ENCODE results near the gene RPS6KA4. TPM values are rescaled to one million over a fixed set of nuclear protein-coding genes. Genes with fewer than 3 reads are reported as not detected.
A peak's percentile ranks its signal among the peaks of the same experiment; 100 is the strongest.

RPS6KA4 gene
- total and polyA plus RNA-seq, 10 donors = 18.8 to 47.5 (median 37.7) TPM

GRCh38 chr11:64361659-64362058 is 2.7 kb downstream of the RPS6KA4 start:
- Histone ChIP-seq H3K9me3 (no peaks in the 10 kb centered on the region), H3K27me3 (replicated peaks in 1 of 7) (no peaks in the 10 kb centered on the region), H3K4me3 (no peak overlapping the region), H3K36me3 (peaks cover 0 to 76% (median 59%) of the 10 kb centered on the region in 6 donors), H3K4me1 (peaks cover 27 to 59% (median 39%) of the 10 kb centered on the region in 6 donors), H3K27ac (no peak overlapping the region)
- 94 to 97% (median 95%) methylated on average over 9 to 18 of the region's 18 CpGs for WGBS, 5 donors
- TF ChIP-seq POLR2A (IDR thresholded peaks at IDR 0.05) (no peak), CTCF (IDR thresholded peaks at IDR 0.05 in 8 of 11, conservative IDR thresholded peaks at IDR 0.05 in 3 of 11) (no peak), POLR2AphosphoS5 (IDR thresholded peaks at IDR 0.05) (peak in 1 of 3 donors; percentile 14)
- intact Hi-C loops (cut with DNase I; ENCODE audit: low total_unique reads) = no loop called here
- no peak for DNase-seq

- Histone ChIP-seq H3K27me3 (replicated peaks in 1 of 7) (no peaks in the 10 kb centered on the region), H3K36me3 (peaks cover 0 to 77% (median 66%) of the 10 kb centered on the region in 6 donors), H3K27ac (no peak overlapping the region), H3K4me1 (peaks cover 27 to 52% (median 35%) of the 10 kb centered on the region in 6 donors), H3K9me3 (no peaks in the 10 kb centered on the region), H3K4me3 (no peak overlapping the region)
- DNase-seq = no peak
- WGBS, 5 donors = 93 to 98% (median 95%) methylated on average over 10 of the region's 10 CpGs
- intact Hi-C loops (cut with DNase I; ENCODE audit: low total_unique reads) = no loop called here
- TF ChIP-seq POLR2A (IDR thresholded peaks at IDR 0.05) (no peak), CTCF (IDR thresholded peaks at IDR 0.05 in 8 of 11, conservative IDR thresholded peaks at IDR 0.05 in 3 of 11) (no peak), POLR2AphosphoS5 (IDR thresholded peaks at IDR 0.05) (no peak)
Measured at GRCh38 chr11:64362339-64362738, 3.4 kb downstream of the RPS6KA4 start.

GRCh38 chr11:64364435-64364834 is 5.5 kb downstream of the RPS6KA4 start:
- peaks cover 0 to 94% (median 86%) of the 10 kb centered on the region in 6 donors for H3K36me3 ChIP-seq
- H3K27me3 ChIP-seq (replicated peaks in 1 of 7) = no peaks in the 10 kb centered on the region
- no peak for TF ChIP-seq CTCF (IDR thresholded peaks at IDR 0.05 in 8 of 11, conservative IDR thresholded peaks at IDR 0.05 in 3 of 11)
- TF ChIP-seq POLR2A (IDR thresholded peaks at IDR 0.05) = no peak
- TF ChIP-seq POLR2AphosphoS5 (IDR thresholded peaks at IDR 0.05) = no peak
- no peaks in the 10 kb centered on the region for H3K9me3 ChIP-seq
- no peak overlapping the region for H3K4me3 ChIP-seq
- intact Hi-C loops (cut with DNase I; ENCODE audit: low total_unique reads) = no loop called here
- H3K4me1 ChIP-seq = peaks cover 13 to 32% (median 17%) of the 10 kb centered on the region in 6 donors
- DNase-seq = no peak
- H3K27ac ChIP-seq = no peak overlapping the region
- WGBS, 5 donors = 68 to 75% (median 72%) methylated on average over 6 of the region's 6 CpGs

GRCh38 chr11:64364911-64365310 is 5.9 kb downstream of the RPS6KA4 start:
- H3K4me1 ChIP-seq = peaks cover 9 to 28% (median 12%) of the 10 kb centered on the region in 6 donors
- no peaks in the 10 kb centered on the region for H3K27me3 ChIP-seq (replicated peaks in 1 of 7)
- 82 to 85% (median 84%) methylated on average over 4 of the region's 4 CpGs for WGBS, 5 donors
- no peaks in the 10 kb centered on the region for H3K9me3 ChIP-seq
- TF ChIP-seq CTCF (IDR thresholded peaks at IDR 0.05 in 8 of 11, conservative IDR thresholded peaks at IDR 0.05 in 3 of 11) (no peak), POLR2A (IDR thresholded peaks at IDR 0.05) (no peak), POLR2AphosphoS5 (IDR thresholded peaks at IDR 0.05) (no peak)
- peaks cover 0 to 99% (median 91%) of the 10 kb centered on the region in 6 donors for H3K36me3 ChIP-seq
- H3K4me3 ChIP-seq = no peak overlapping the region
- H3K27ac ChIP-seq = no peak overlapping the region
- DNase-seq = no peak
- intact Hi-C loops (cut with DNase I; ENCODE audit: low total_unique reads) = no loop called here
